Posterior vena cava (tissue), 2 donors: Measurements from ENCODE around the gene ANKRD6. TPM values are rescaled to one million over a fixed set of nuclear protein-coding genes. Genes with fewer than 3 reads are reported as not detected.

Experiments
- DNase-seq: peaks from one replicate; pipeline ENCODE4 v3.0.0-alpha.2; 2020; ENCODE audit warnings: low spot score
- intact Hi-C, 2 donors: fragments of 100-400 bp; cut with DNase I; formaldehyde crosslinking; loops; one replicate each; pipeline versions ENCODE4 v1.14.1 to v1.14.2; 2022 to 2023
- total RNA-seq, 2 donors: library from RNA; stranded (reverse); fragmentation: NEBNext Ultra II Directional; extraction: Animal tissue kit (Norgen Biotek cat#: 25700); gene quantifications; one replicate each; pipeline ENCODE4 v1.2.1, GENCODE V29; 2021
- donor health status: DM: yes; HTN: yes; CAD: no.
- donor health status: DM: yes; HTN: yes; CAD: no.

ANKRD6 gene
- total RNA-seq, 2 donors from 2014 or later, result 14.6 to 16.0 TPM

- intact Hi-C loops, result no loop called here
Observed at GRCh38 chr6:89495961-89496535, 63.1 kb downstream of the ANKRD6 start.

GRCh38 chr6:89500611-89501010, 67.7 kb downstream of the ANKRD6 start:
- no peak for DNase-seq
- intact Hi-C loops, result no loop called here

More at GRCh38 chr6:89495961-89496535, 63.1 kb downstream of the ANKRD6 start:
- no peak for DNase-seq

- intact Hi-C loops, result no loop called here
Observed at GRCh38 chr6:89501222-89501621, 68.3 kb downstream of the ANKRD6 start.

GRCh38 chr6:89501753-89502152, 68.8 kb downstream of the ANKRD6 start:
- intact Hi-C loops, result no loop called here
- DNase-seq, result no peak

More at GRCh38 chr6:89501222-89501621, 68.3 kb downstream of the ANKRD6 start:
- DNase-seq, result no peak

GRCh38 chr6:89503641-89504040, 70.7 kb downstream of the ANKRD6 start:
- intact Hi-C loops, result no loop called here
- DNase-seq, result no peak

GRCh38 chr6:89505847-89506246, 72.9 kb downstream of the ANKRD6 start:
- intact Hi-C loops, result no loop called here
- no peak for DNase-seq

- intact Hi-C loops, result no loop called here
- DNase-seq, result no peak
Observed at GRCh38 chr6:89506716-89507617, 74.0 kb downstream of the ANKRD6 start.

- intact Hi-C loops, result loop anchor here in 1 of 2 donors (1.0 kb wide), 1 partner anchor 67 kb away; no protein-coding TSS in a partner anchor
- DNase-seq, result no peak
Observed at GRCh38 chr6:89508755-89509563, 76.0 kb downstream of the ANKRD6 start.

- intact Hi-C loops, result loop anchor here in 1 of 2 donors (1.0 kb wide), 1 partner anchor 66 kb away; no protein-coding TSS in a partner anchor
Observed at GRCh38 chr6:89509777-89510281, 76.9 kb downstream of the ANKRD6 start.

GRCh38 chr6:89510393-89510792, 77.4 kb downstream of the ANKRD6 start:
- DNase-seq, result no peak
- intact Hi-C loops, result no loop called here

More at GRCh38 chr6:89509777-89510281, 76.9 kb downstream of the ANKRD6 start:
- no peak for DNase-seq

GRCh38 chr6:89518352-89519055, 85.6 kb downstream of the ANKRD6 start:
- intact Hi-C loops, result no loop called here
- DNase-seq, result no peak

GRCh38 chr6:89520736-89521135, 87.8 kb downstream of the ANKRD6 start:
- intact Hi-C loops, result no loop called here
- no peak for DNase-seq

- intact Hi-C loops, result no loop called here
- DNase-seq, result no peak
Observed at GRCh38 chr6:89522778-89523177, 89.8 kb downstream of the ANKRD6 start.

- DNase-seq, result no peak
- intact Hi-C loops, result no loop called here
Observed at GRCh38 chr6:89525786-89526562, 93.0 kb downstream of the ANKRD6 start.

GRCh38 chr6:89526563-89526869, 93.6 kb downstream of the ANKRD6 start:
- DNase-seq, result no peak
- intact Hi-C loops, result no loop called here

- intact Hi-C loops, result no loop called here
- no peak for DNase-seq
Observed at GRCh38 chr6:89527634-89528033, 94.7 kb downstream of the ANKRD6 start.

GRCh38 chr6:89528866-89529265, 95.9 kb downstream of the ANKRD6 start:
- intact Hi-C loops, result no loop called here
- no peak for DNase-seq

- no peak for DNase-seq
- intact Hi-C loops, result no loop called here
Observed at GRCh38 chr6:89530982-89531381, 98.0 kb downstream of the ANKRD6 start.
